ENCODE data around the gene TFB2M. TPM values are rescaled to one million over a fixed set of nuclear protein-coding genes. Genes with fewer than 3 reads are reported as not detected.
A peak's percentile ranks its signal among the peaks of the same experiment; 100 is the strongest.
"Not testable (repeated sequence)": the region's sequence is repeated elsewhere in the genome, so short reads cannot be mapped to it uniquely, and the experiment has no call there.

The TFB2M gene
- total RNA-seq, 1 experiment from 2014 or later, result 45.3 TPM

DNA sequence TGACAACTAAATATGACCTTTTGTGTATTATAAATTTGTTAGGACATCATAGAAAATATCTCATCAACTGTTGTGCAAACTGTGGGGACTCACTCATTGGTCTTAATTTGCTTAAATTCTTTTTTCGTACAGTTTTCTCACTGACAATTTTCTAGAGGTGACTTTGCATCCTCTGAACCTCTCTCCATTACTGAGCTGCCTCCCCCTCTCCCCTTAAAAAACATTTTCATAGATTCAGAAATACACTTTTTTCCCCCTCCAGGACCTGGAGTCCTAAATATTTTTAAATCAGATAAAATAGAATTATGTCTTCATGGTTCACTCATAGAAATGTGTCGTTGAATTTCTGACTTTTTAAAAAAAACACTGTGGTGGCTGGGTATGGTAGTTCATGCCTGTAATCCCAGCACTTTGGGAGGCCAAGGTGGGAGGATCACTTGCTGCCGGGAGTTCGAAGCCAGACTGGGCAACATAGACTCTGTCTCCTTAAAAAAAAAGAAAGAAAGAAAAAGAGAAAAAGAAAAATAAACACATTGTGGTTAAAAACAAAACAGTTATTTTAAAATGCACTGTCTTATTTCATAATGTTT, 1.7 kb upstream of the TFB2M start:
- no peak for DNase-seq (ENCODE audit: low read depth, low spot score)
- in situ Hi-C loops (cut with HindIII; ENCODE audit: low pct_unique_long_range_greater_than_20kb, low sequenced_read_pairs), result no loop called here

- in situ Hi-C loops (cut with HindIII; ENCODE audit: low pct_unique_long_range_greater_than_20kb, low sequenced_read_pairs), result no loop called here
- DNase-seq (ENCODE audit: low read depth, low spot score), result peak; percentile 61
Observed at GRCh38 chr1:246566813-246567645, 968 bp upstream of the TFB2M start.

GRCh38 chr1:246565751-246566127, 322 bp downstream of the TFB2M start:
- in situ Hi-C loops (cut with HindIII; ENCODE audit: low pct_unique_long_range_greater_than_20kb, low sequenced_read_pairs), result no loop called here
- no peak for DNase-seq (ENCODE audit: low read depth, low spot score)

GRCh38 chr1:246564839-246565750, 966 bp downstream of the TFB2M start:
- DNase-seq (ENCODE audit: low read depth, low spot score), result no peak
- in situ Hi-C loops (cut with HindIII; ENCODE audit: low pct_unique_long_range_greater_than_20kb, low sequenced_read_pairs), result no loop called here

GRCh38 chr1:246560833-246561232, 5.2 kb downstream of the TFB2M start:
- DNase-seq (ENCODE audit: low read depth, low spot score); in situ Hi-C loops (cut with HindIII; ENCODE audit: low pct_unique_long_range_greater_than_20kb, low sequenced_read_pairs): not testable (repeated sequence)

GRCh38 chr1:246559310-246559709, 6.8 kb downstream of the TFB2M start:
- DNase-seq (ENCODE audit: low read depth, low spot score), result no peak
- in situ Hi-C loops (cut with HindIII; ENCODE audit: low pct_unique_long_range_greater_than_20kb, low sequenced_read_pairs), result no loop called here

- DNase-seq (ENCODE audit: low read depth, low spot score), result no peak
- in situ Hi-C loops (cut with HindIII; ENCODE audit: low pct_unique_long_range_greater_than_20kb, low sequenced_read_pairs), result no loop called here
Observed at GRCh38 chr1:246558041-246558440, 8.0 kb downstream of the TFB2M start.

- no peak for DNase-seq (ENCODE audit: low read depth, low spot score)
- in situ Hi-C loops (cut with HindIII; ENCODE audit: low pct_unique_long_range_greater_than_20kb, low sequenced_read_pairs), result no loop called here
Observed at GRCh38 chr1:246554201-246554600, 11.9 kb downstream of the TFB2M start.

GRCh38 chr1:246552110-246552509, 14.0 kb downstream of the TFB2M start:
- in situ Hi-C loops (cut with HindIII; ENCODE audit: low pct_unique_long_range_greater_than_20kb, low sequenced_read_pairs), result no loop called here
- no peak for DNase-seq (ENCODE audit: low read depth, low spot score)

DNA sequence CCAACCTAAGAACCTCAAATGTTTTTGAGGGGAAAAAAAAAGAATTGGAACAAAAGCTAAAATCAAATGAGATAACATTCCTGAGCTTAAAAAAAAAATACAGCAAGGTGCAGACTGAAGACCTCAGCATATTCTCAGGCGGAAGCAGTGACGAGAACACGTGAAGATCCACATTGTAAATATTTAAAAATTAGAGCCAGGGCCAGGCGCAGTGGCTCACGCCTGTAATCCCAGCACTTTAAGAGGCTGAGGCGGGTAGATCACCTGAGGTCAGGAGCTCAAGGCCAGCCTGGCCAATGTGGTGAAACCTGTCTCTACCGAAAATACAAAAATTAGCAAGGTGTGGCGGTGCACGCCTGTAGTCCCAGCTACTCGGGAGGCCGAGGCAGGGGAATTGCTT, 15.7 kb downstream of the TFB2M start:
- no peak for DNase-seq (ENCODE audit: low read depth, low spot score)
- in situ Hi-C loops (cut with HindIII; ENCODE audit: low pct_unique_long_range_greater_than_20kb, low sequenced_read_pairs), result no loop called here

DNA sequence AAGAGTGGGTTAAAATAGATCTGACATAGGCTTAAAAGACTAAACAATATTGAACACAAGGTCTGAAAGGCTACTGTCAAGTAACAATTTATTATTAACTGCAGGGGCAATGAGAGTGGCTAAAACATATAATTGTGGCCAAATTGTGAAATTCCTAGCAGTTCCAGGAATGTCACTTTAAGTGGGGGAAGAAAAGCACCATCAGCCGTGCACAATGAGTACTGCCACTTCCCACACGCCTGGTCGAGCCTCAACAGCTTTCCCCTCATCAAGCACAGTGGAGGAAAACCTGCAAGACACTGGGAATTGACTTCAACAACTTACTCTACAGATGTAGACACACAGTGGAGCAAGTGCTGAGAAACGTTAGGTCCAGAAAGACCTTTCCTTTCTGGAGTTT, 16.4 kb downstream of the TFB2M start:
- in situ Hi-C loops (cut with HindIII; ENCODE audit: low pct_unique_long_range_greater_than_20kb, low sequenced_read_pairs), result loop anchor here (25.0 kb wide), 1 partner anchor 113 kb away; no protein-coding TSS in a partner anchor
- DNase-seq (ENCODE audit: low read depth, low spot score), result no peak

DNA sequence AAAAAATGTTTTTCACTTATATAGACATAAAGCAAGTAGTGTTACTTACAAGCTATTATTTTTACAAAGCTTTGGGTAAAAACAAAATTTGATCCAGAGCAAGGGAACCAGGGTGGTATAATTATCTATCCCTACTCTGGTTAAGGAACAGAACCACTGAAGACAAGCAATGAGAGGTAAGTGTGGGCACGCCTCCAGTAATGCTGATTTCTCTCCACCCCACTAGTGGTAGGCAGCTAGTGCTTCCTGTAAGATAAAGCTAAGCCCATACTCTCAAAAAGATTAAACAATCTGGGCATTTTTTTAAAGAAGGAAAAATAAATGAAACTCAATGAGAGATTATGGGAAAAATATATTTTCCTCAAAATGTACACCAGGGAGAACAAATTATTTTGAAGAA, 22.1 kb downstream of the TFB2M start:
- in situ Hi-C loops (cut with HindIII; ENCODE audit: low pct_unique_long_range_greater_than_20kb, low sequenced_read_pairs), result loop anchor here (25.0 kb wide), 1 partner anchor 118 kb away; no protein-coding TSS in a partner anchor
- no peak for DNase-seq (ENCODE audit: low read depth, low spot score)

DNA sequence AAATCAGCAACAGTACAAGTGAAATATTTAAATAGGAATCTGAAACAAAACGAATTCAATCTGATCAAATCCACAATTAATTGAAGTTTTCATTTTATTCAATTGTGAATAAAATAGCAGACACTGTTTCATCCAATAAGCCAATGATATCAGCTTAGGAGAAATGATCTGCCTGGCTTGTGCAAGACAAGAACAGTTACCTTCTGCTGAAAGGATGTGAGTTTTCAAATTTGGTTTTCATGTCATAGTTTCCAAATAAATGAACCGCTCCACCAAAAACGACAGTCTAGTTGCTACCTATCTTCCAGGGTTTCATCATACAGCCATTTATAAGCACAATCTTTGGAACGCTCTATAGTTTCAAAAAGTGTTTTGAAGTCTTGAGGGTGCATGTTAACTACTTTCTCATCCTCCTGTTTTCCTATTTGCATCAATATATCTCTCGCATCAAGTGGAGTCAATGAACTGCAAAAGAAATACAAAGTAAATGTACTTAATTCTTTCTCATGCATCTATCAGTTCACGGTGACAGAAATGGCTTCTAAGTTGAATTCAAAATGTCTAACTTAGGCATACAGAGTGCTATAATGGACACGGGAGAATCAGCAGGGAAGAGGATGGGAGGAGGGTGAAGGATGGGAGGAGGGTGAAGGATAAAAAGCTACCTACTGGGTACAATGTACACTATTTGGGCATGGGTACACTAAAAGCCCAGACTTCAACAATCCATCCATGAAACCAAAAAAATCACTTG, 25.1 kb downstream of the TFB2M start:
- no peak for DNase-seq (ENCODE audit: low read depth, low spot score)
- in situ Hi-C loops (cut with HindIII; ENCODE audit: low pct_unique_long_range_greater_than_20kb, low sequenced_read_pairs), result loop anchor here (25.0 kb wide), 1 partner anchor 121 kb away; no protein-coding TSS in a partner anchor

- in situ Hi-C loops (cut with HindIII; ENCODE audit: low pct_unique_long_range_greater_than_20kb, low sequenced_read_pairs), result loop anchor here (25.0 kb wide), 1 partner anchor 124 kb away; no protein-coding TSS in a partner anchor
Observed at GRCh38 chr1:246537887-246538286, 28.2 kb downstream of the TFB2M start.

DNA sequence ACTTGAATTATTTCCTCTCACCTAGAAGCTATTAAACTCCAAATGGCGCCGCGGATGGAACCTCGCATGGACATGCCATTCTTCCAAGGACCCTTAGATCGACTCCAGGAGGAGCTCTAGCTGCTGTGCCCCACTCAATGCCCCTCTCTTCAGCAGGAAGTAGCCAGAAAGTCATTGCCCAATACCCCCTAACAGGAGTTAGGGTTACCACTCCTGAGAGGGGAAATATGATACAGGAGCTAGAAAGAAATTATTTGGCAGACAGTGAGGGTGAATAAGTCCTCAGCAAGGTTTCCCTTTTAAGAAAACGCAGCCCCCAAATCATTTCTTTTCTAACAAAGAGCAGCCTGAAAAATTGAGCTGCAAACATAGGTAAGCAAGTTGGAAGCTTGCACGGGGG, 28.6 kb downstream of the TFB2M start:
- no peak for DNase-seq (ENCODE audit: low read depth, low spot score)
- in situ Hi-C loops (cut with HindIII; ENCODE audit: low pct_unique_long_range_greater_than_20kb, low sequenced_read_pairs), result loop anchor here (25.0 kb wide), 1 partner anchor 125 kb away; no protein-coding TSS in a partner anchor

More at GRCh38 chr1:246537887-246538286, 28.2 kb downstream of the TFB2M start:
- no peak for DNase-seq (ENCODE audit: low read depth, low spot score)

GRCh38 chr1:246534114-246534513, 31.9 kb downstream of the TFB2M start:
- in situ Hi-C loops (cut with HindIII; ENCODE audit: low pct_unique_long_range_greater_than_20kb, low sequenced_read_pairs), result loop anchor here (25.0 kb wide), 1 partner anchor 128 kb away; no protein-coding TSS in a partner anchor

DNA sequence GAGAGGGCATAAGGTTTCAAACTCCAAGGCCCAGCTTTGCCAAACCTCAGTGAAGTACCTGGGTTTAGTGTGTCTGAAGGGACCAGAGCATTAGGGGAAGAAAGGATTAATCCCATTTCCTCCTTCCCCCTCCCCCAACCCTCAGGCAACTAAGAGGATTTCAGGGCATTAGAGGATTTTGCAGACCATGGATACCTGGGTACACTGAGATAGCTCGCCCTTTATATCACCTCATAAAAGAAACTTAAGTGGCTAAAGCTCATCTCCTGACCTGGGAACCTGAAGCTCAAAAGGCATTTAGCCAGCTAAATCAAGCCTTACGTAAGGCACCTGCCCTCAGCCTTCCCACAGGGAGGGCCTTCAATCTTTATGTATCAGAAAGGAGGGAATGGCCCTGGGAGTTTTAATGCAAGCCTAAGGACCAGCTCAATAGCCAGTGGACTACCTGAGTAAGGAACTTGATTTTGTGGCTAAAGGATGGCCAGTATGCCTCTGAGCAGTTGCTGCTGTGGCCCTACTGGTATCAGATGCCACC, 32.6 kb downstream of the TFB2M start:
- in situ Hi-C loops (cut with HindIII; ENCODE audit: low pct_unique_long_range_greater_than_20kb, low sequenced_read_pairs), result loop anchor here (25.0 kb wide), 1 partner anchor 129 kb away; no protein-coding TSS in a partner anchor
- DNase-seq (ENCODE audit: low read depth, low spot score), result no peak

More at GRCh38 chr1:246534114-246534513, 31.9 kb downstream of the TFB2M start:
- DNase-seq (ENCODE audit: low read depth, low spot score), result no peak

Data from SK-MEL-5 (cell line).